GM12878 (cell line): ENCODE measurements around the gene LMCD1. TPM values are rescaled to one million over a fixed set of nuclear protein-coding genes. Genes with fewer than 3 reads are reported as not detected.

Source experiments
- ATAC-seq: fragments of 200-7000 bp; cut with Tn5 transposase; 3 replicates; pipeline ENCODE4 v1.9.1; 2020; ENCODE audit warnings: mild to moderate bottlenecking, moderate library complexity
- BruUV-seq: library from RNA; stranded (reverse); fragments of 400-500 nt; replicated peaks from 2 replicates; lab custom pipeline; 2021; lab: Mats Ljungman, UMichigan
- CTCF ChIA-PET: fragments of 300-600 bp; sonication (Branson Sonifier 250); formaldehyde crosslinking; extraction: SDS; loops from one replicate; lab custom pipeline; 2021; ENCODE audit warnings: inconsistent platforms; lab: Yijun Ruan, JAX
- POLR2A ChIA-PET: fragments of 350-600 bp; formaldehyde crosslinking; extraction: SDS; loops from one replicate; lab custom pipeline; 2021; ENCODE audit warnings: inconsistent platforms; lab: Charles Lee
- RAD21 ChIA-PET: fragments of 300-600 bp; sonication (Branson Sonifier 250); formaldehyde crosslinking; loops from one replicate; lab custom pipeline; 2023; ENCODE audit warnings: antibody characterized with exemption; ENCODE audit not compliant: unreplicated experiment; lab: Charles Lee
- SMC1A ChIA-PET: fragments of 300-600 bp; sonication (Branson Sonifier 250); formaldehyde crosslinking; loops from one replicate; lab custom pipeline; 2023; ENCODE audit not compliant: unreplicated experiment, uncharacterized antibody; lab: Charles Lee
- DNase-seq: peaks from one replicate; pipeline ENCODE4 v3.0.0-alpha.2; 2011; ENCODE audit warnings: low read depth, low spot score
- FAIRE-seq: peaks from 3 replicates; lab custom pipeline; 2011; peaks lifted over from hg19 to GRCh38; lab: Jason Lieb, UNC
- H2AFZ ChIP-seq: 2 replicates; pipeline ENCODE4 v1.6.0; 2011; ENCODE audit warnings: low read depth, low read length, control low read depth; ENCODE audit not compliant: control insufficient read depth
- H3K27ac ChIP-seq: 2 replicates; pipeline ENCODE4 v1.5.1; 2011; ENCODE audit warnings: control low read depth; ENCODE audit not compliant: control insufficient read depth, insufficient read depth
- H3K27me3 ChIP-seq, 2 experiments: replicated peaks in 1 of 2; 2 replicates each; pipeline versions ENCODE4 v1.6.0 to v1.6.1; 2011; ENCODE audit warnings: low read length in 1 of 2; ENCODE audit not compliant: control insufficient read depth in 2 of 2, insufficient read depth in 2 of 2
- H3K36me3 ChIP-seq, 2 experiments: 2 replicates each; pipeline ENCODE4 v1.5.1; 2011; ENCODE audit warnings: low read length in 1 of 2; ENCODE audit not compliant: control insufficient read depth in 2 of 2, insufficient read depth in 2 of 2
- H3K4me1 ChIP-seq: 2 replicates; pipeline ENCODE4 v1.6.1; 2011; ENCODE audit warnings: mild to moderate bottlenecking, low read length, moderate library complexity, mixed read lengths; ENCODE audit not compliant: control insufficient read depth, insufficient read depth
- H3K4me2 ChIP-seq: 2 replicates; pipeline ENCODE4 v1.6.0; 2011; ENCODE audit warnings: control low read depth; ENCODE audit not compliant: control insufficient read depth, insufficient read depth
- H3K4me3 ChIP-seq: fragments of 200-600 bp; sonication (generic); 2 replicates; pipeline ENCODE4 v1.5.1; 2016
- H3K79me2 ChIP-seq: 2 replicates; pipeline ENCODE4 v1.6.0; 2011; ENCODE audit warnings: low read length; ENCODE audit not compliant: control insufficient read depth, insufficient read depth
- H3K9ac ChIP-seq: 2 replicates; pipeline ENCODE4 v1.8.0; 2011; ENCODE audit warnings: low read length, control low read depth, mixed read lengths; ENCODE audit not compliant: control insufficient read depth, insufficient read depth
- H3K9me3 ChIP-seq: replicated peaks from 3 replicates; pipeline ENCODE4 v1.5.1; 2011; ENCODE audit warnings: mild to moderate bottlenecking, low read length; ENCODE audit not compliant: control insufficient read depth, insufficient read depth
- H4K20me1 ChIP-seq: 2 replicates; pipeline ENCODE4 v1.6.0; 2011; ENCODE audit not compliant: control insufficient read depth, insufficient read depth
- CHD4 ChIP-seq: fragments of 200-600 bp; sonication (generic); IDR thresholded peaks from 2 replicates; pipeline ENCODE4 v1.6.1; 2016; ENCODE audit warnings: mild to moderate bottlenecking
- HSF1 ChIP-seq: fragments of 150-350 bp; IDR thresholded peaks from 2 replicates; pipeline ENCODE4 v1.6.1; 2014; ENCODE audit warnings: mild to moderate bottlenecking, low read depth, low read length
- NFYB ChIP-seq: IDR thresholded peaks from 2 replicates; pipeline ENCODE4 v1.6.1; 2011; ENCODE audit warnings: low read depth, mild to moderate bottlenecking, low read length, improper control_type of control experiment, moderate library complexity; ENCODE audit not compliant: insufficient read depth
- PML ChIP-seq: IDR thresholded peaks from 2 replicates; pipeline ENCODE4 v1.6.1; 2012; ENCODE audit warnings: low read length, inconsistent platforms
- RAD21 ChIP-seq: IDR thresholded peaks from 2 replicates; pipeline ENCODE4 v1.6.1; 2011; ENCODE audit warnings: mild to moderate bottlenecking, low read depth, low read length, moderate library complexity; ENCODE audit not compliant: insufficient read depth
- SMAD1 ChIP-seq: fragments of 450-650 bp; IDR thresholded peaks from 2 replicates; pipeline ENCODE4 v1.6.1; 2018; ENCODE audit warnings: mild to moderate bottlenecking, low read depth; ENCODE audit not compliant: partially characterized antibody
- SREBF2 ChIP-seq: IDR thresholded peaks from 2 replicates; pipeline ENCODE4 v1.6.1; 2012; ENCODE audit warnings: mild to moderate bottlenecking, low read length
- SUZ12 ChIP-seq: fragments of 200-600 bp; sonication (generic); IDR thresholded peaks from one replicate; pipeline ENCODE4 v1.6.1; 2018; ENCODE audit warnings: antibody characterized with exemption, mild to moderate bottlenecking; ENCODE audit not compliant: unreplicated experiment
- ZNF622 ChIP-seq: fragments of 450-650 bp; IDR thresholded peaks from 2 replicates; pipeline ENCODE4 v1.6.1; 2017; ENCODE audit warnings: mild to moderate bottlenecking, inconsistent platforms
- ZNF687 ChIP-seq: fragments of 450-650 bp; IDR thresholded peaks from 2 replicates; pipeline ENCODE4 v1.6.1; 2017; ENCODE audit warnings: mild to moderate bottlenecking, moderate library complexity
- WGBS: methylation state at CpG from one replicate; pipeline ENCODE4 v1.1.6; 2016; ENCODE audit warnings: low lambda C conversion rate; ENCODE audit not compliant: insufficient replicate concordance, insufficient coverage; ENCODE audit errors: missing lambda C conversion rate; 5-methylcytosine and 5-hydroxymethylcytosine counted together
- in situ Hi-C: fragments of 300-500 bp; cut with MboI; formaldehyde crosslinking; loops from 9 replicates; pipeline ENCODE4 v1.14.3; 2018; ENCODE audit warnings: mixed read lengths
- intact Hi-C: fragments of 100-400 bp; cut with micrococcal nuclease; formaldehyde crosslinking; loops from one replicate; pipeline ENCODE4 v1.14.2; 2022; ENCODE audit not compliant: unreplicated experiment
- polyA plus RNA-seq, 11 experiments: library from polyadenylated mRNA; depleted of rRNA in 4 of 11; unstranded in 6 of 11; stranded (reverse) in 5 of 11; fragments of >200 nt; fragmentation: Nextera tagmentation in 4 of 11; fragmentation: Illumina TruSeq in 1 of 11; extraction: Ambion mirVana in 4 of 11; extraction: Trizol in 1 of 11; gene quantifications; 1 replicate in 1 of 11; 2 replicates in 10 of 11; pipeline versions ENCODE4 v1.2.1 to v1.2.3, GENCODE V29; 2011 to 2016; ENCODE audit warnings: inconsistent platforms in 2 of 11, missing spikeins in 2 of 11, low read depth in 1 of 11
- total RNA-seq, 4 experiments: library from RNA; depleted of rRNA in 3 of 4; stranded (reverse); fragments of >200 nt in 3 of 4; fragmentation: Illumina TruSeq in 1 of 4; extraction: Trizol in 1 of 4; gene quantifications; 2 replicates each; pipeline versions ENCODE4 v1.2.1 to v1.2.3, GENCODE V29; 2013 to 2021
- TF ChIP-seq, protein P1 (sequence below): fragments of 450-650 bp; IDR thresholded peaks from 2 replicates; pipeline ENCODE4 v1.6.1; 2017; ENCODE audit warnings: mild to moderate bottlenecking, moderate library complexity
- TF ChIP-seq, protein P2 (sequence below): fragments of 450-650 bp; IDR thresholded peaks from 2 replicates; pipeline ENCODE4 v1.6.1; 2014; ENCODE audit warnings: mild to moderate bottlenecking

LMCD1 gene
- total and polyA plus RNA-seq, 10 of the 15 experiments (the other 5 are each of a cell fraction or from before 2014, with no cell fraction given) = 0.27 to 6.4 (median 1.7) TPM

- TF ChIP-seq, protein P1, sequence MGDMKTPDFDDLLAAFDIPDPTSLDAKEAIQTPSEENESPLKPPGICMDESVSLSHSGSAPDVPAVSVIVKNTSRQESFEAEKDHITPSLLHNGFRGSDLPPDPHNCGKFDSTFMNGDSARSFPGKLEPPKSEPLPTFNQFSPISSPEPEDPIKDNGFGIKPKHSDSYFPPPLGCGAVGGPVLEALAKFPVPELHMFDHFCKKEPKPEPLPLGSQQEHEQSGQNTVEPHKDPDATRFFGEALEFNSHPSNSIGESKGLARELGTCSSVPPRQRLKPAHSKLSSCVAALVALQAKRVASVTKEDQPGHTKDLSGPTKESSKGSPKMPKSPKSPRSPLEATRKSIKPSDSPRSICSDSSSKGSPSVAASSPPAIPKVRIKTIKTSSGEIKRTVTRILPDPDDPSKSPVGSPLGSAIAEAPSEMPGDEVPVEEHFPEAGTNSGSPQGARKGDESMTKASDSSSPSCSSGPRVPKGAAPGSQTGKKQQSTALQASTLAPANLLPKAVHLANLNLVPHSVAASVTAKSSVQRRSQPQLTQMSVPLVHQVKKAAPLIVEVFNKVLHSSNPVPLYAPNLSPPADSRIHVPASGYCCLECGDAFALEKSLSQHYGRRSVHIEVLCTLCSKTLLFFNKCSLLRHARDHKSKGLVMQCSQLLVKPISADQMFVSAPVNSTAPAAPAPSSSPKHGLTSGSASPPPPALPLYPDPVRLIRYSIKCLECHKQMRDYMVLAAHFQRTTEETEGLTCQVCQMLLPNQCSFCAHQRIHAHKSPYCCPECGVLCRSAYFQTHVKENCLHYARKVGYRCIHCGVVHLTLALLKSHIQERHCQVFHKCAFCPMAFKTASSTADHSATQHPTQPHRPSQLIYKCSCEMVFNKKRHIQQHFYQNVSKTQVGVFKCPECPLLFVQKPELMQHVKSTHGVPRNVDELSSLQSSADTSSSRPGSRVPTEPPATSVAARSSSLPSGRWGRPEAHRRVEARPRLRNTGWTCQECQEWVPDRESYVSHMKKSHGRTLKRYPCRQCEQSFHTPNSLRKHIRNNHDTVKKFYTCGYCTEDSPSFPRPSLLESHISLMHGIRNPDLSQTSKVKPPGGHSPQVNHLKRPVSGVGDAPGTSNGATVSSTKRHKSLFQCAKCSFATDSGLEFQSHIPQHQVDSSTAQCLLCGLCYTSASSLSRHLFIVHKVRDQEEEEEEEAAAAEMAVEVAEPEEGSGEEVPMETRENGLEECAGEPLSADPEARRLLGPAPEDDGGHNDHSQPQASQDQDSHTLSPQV = no peak
- TF ChIP-seq CHD4 (no peak), HSF1 (no peak)
- TF ChIP-seq, protein P2, sequence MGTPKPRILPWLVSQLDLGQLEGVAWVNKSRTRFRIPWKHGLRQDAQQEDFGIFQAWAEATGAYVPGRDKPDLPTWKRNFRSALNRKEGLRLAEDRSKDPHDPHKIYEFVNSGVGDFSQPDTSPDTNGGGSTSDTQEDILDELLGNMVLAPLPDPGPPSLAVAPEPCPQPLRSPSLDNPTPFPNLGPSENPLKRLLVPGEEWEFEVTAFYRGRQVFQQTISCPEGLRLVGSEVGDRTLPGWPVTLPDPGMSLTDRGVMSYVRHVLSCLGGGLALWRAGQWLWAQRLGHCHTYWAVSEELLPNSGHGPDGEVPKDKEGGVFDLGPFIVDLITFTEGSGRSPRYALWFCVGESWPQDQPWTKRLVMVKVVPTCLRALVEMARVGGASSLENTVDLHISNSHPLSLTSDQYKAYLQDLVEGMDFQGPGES = no peak
Observed at GRCh38 chr3:8460815-8461456, 40.7 kb upstream of the LMCD1 start (continued).

DNA sequence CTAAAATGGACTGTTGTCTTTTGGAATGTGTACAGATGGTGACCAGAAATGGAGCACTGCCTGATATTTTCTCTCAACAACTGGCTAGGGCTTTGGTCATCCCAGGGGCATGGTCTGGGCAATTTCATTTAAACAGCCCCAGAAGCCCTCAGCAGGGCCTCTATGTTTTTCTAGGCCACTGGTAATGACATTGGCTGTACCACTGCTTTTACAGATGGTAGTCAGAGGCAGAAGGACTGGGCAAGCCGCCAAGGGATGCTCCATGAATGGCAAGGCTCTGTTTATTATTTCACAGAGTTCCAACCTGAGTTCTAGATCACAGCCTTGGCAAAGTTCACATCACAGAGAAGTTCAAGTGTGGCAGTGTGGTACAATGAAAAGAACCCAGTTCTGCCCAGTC is 37.0 kb upstream of the LMCD1 start:
- ATAC-seq (no peak), DNase-seq (no peak), FAIRE-seq (no peak)
- H3K27me3 ChIP-seq = no peaks in the 10 kb centered on the region
- H3K4me1 ChIP-seq = no peaks in the 10 kb centered on the region
- H3K4me2 ChIP-seq = no peak overlapping the region
- H3K9me3 ChIP-seq = no peaks in the 10 kb centered on the region
- WGBS = 0% methylated on average over 1 of the region's 1 CpG
- ChIA-PET RAD21 (no interaction called here), SMC1A (no interaction called here), CTCF (no interaction called here), POLR2A (no interaction called here)
- no peaks in the 10 kb centered on the region for H4K20me1 ChIP-seq
- H2AFZ ChIP-seq = no peak overlapping the region
- H3K79me2 ChIP-seq = no peaks in the 10 kb centered on the region
- no peak overlapping the region for H3K9ac ChIP-seq
- H3K36me3 ChIP-seq = no peaks in the 10 kb centered on the region
- H3K4me3 ChIP-seq = no peak overlapping the region
- H3K27ac ChIP-seq = no peak overlapping the region
- no TSS peak for BruUV-seq
- intact Hi-C loops = no loop called here
- in situ Hi-C loops = no loop called here
- TF ChIP-seq SUZ12 (no peak), SMAD1 (no peak), PML (no peak), SREBF2 (no peak), NFYB (no peak), ZNF687 (no peak), ZNF622 (no peak), RAD21 (no peak)
